ENCODE data around the gene ETF1.

Gene ETF1

DNA sequence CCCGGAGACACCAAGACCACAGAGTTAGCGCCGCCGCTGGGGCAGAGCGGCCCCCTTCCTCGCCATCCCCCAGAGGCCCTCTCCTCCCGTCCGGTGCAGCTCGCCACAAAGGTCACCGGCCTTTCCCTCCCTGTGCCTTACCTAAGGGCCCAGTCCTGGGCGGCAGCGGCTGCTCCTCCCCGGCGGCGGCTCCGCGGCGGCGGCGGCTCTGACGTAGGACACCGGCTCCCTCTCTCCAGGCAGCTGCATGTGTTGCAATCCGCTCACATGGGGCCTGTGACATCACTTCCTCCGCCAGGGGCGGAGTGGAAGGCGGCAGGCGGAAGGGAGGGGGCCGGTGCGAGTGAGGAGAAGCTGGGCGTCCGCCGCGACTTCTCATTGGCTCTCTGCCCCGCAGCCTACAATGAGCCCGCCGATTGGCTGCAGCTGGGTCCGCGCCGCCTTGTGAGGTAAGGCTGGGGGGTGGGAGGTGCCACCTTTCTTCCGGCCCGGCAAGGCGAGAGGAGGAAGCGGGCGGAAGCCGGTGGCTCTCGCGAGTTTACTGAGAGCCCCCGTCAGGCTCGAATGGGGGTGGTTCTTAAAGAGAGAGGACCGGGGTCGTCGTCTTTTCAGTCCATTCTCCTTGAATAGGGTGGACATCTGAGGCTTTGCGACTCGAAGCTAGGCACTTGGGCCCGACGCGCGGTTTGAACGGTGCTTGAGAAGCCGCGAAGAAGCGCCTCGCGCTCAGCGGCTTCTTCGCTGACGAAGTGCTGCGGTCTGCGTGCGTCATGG lies at the start of gene ETF1:
ETF1 (minus strand) TSS at position 281 of the 774 bp plus-strand sequence. CDS start 318 bp downstream, outside the sequence.
- peak within 1 kb of the TSS; percentile 97 for H3K4me3 ChIP-seq (ENCODE audit: low read length)
- TF ChIP-seq, protein P1, sequence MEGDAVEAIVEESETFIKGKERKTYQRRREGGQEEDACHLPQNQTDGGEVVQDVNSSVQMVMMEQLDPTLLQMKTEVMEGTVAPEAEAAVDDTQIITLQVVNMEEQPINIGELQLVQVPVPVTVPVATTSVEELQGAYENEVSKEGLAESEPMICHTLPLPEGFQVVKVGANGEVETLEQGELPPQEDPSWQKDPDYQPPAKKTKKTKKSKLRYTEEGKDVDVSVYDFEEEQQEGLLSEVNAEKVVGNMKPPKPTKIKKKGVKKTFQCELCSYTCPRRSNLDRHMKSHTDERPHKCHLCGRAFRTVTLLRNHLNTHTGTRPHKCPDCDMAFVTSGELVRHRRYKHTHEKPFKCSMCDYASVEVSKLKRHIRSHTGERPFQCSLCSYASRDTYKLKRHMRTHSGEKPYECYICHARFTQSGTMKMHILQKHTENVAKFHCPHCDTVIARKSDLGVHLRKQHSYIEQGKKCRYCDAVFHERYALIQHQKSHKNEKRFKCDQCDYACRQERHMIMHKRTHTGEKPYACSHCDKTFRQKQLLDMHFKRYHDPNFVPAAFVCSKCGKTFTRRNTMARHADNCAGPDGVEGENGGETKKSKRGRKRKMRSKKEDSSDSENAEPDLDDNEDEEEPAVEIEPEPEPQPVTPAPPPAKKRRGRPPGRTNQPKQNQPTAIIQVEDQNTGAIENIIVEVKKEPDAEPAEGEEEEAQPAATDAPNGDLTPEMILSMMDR (conservative IDR thresholded peaks at IDR 0.05; ENCODE audit: low read depth, low read length), result no peak
- DNase-seq (ENCODE audit: low read depth), result peak; percentile 98

DNA sequence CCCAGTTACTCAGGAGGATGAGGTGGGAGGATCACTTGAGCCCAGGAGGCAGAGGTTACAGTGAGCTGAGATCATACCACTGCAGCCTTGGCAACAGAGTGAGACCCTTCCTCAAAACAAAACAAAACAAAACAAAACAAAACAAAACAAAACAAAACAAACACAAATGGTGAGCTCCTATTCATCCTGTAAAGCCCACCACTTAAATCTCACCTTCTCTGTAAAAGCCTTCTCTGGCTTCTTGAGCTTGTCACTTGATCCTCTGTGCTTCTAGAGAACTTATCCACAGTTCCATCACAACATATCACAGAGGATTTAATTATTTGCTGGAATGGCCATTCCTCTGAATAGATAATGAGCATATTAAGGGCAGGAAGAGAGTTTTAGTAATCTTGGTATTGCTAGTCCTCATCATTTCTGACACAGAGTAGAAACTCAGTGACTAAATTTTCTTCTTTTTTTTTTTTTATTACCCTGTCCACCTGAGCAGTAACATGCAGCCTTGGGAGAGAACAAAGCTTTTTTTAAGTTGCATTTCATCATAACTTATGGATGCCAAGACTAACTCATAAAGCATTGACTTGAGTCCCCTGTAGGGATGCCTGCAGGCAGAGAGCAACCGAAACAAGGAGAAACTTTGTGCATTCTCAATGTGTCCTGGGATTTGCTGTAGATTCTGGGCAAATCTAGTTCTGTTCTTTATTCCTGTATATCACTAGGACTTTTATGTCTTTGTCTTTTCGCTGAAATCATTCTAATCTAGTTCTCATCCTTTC lies 45.2 kb upstream of the ETF1 start:
- TF ChIP-seq, protein P1 (conservative IDR thresholded peaks at IDR 0.05; ENCODE audit: low read depth, low read length), result no peak
- no peak overlapping the region for H3K4me3 ChIP-seq (ENCODE audit: low read length)
- no peak for DNase-seq (ENCODE audit: low read depth)

DNA sequence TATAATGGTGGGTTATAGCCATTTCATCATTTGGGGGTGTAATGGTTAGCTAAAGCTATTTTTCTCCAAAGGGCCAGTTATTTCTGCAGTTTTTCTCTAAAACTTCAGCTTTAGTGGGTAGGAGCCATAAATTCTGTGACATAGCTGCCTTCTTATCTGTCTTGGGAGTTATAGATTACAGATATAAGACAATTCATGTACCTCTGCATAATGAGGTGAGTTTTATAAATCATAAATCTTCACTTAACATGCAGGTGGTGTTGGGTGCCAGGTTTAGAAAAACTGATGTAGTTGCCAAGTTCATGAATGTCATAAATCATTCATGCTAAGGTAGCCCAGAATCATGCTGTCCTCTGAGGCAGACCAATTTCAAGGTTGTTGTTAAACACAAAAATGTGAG lies 42.1 kb upstream of the ETF1 start:
- DNase-seq (ENCODE audit: low read depth), result no peak
- H3K4me3 ChIP-seq (ENCODE audit: low read length), result no peak overlapping the region
- TF ChIP-seq, protein P1 (conservative IDR thresholded peaks at IDR 0.05; ENCODE audit: low read depth, low read length), result no peak

DNA sequence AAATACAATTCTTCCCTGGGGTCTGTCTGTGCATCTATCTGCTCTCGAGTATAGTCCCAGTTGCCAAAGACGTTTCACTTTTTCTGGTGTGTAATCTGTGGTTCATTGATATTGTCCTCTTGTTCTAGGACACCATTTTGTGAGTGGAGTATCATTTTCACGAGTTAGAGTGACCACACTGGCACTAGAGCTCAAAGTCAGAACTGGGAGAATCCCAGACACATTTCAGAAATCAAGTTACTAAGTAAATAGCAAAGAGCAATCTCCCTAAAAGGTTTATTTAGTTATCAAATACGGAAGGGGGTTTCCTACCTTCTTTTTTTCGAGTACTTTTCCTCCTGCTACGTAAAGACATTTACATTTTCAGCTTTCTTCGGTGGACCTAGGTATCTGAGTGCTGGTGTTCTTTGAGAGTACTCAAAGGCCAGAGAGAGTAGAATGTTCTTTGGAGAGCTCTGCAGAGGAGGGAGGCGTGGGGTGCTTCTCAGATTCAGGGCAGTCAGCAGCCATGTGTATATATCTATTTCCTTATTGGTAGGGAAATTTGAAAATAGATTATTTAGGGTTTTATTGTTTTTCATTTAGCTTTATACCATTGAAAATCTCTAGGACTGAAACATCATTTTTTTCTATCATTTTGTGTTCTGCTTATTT lies 41.1 kb upstream of the ETF1 start:
- DNase-seq (ENCODE audit: low read depth), result no peak

DNA sequence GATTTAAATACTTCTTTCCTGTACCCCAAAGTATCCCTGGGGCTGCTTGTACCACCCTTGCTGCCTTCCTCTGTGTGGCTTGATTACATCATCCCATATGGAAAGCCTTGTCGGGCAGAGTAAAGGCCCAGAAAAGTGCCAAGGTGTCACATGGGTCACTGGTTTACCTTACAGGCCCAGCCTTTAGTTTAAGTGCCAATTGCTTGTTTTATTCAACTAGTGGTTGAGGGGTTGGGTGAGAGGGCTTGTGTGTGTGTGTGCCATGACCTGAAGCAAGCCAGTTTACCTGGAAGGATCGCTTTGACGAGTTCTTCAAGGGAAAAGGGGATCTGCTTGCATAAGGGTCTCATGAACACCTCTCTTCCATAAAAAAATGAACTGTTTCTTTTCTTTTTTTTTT lies 39.9 kb upstream of the ETF1 start:
- DNase-seq (ENCODE audit: low read depth), result no peak
- no peak overlapping the region for H3K4me3 ChIP-seq (ENCODE audit: low read length)
- TF ChIP-seq, protein P1 (conservative IDR thresholded peaks at IDR 0.05; ENCODE audit: low read depth, low read length), result no peak

More for the DNA sequence above, 41.1 kb upstream of the ETF1 start:
- no peak overlapping the region for H3K4me3 ChIP-seq (ENCODE audit: low read length)
- TF ChIP-seq, protein P1 (conservative IDR thresholded peaks at IDR 0.05; ENCODE audit: low read depth, low read length), result no peak

DNA sequence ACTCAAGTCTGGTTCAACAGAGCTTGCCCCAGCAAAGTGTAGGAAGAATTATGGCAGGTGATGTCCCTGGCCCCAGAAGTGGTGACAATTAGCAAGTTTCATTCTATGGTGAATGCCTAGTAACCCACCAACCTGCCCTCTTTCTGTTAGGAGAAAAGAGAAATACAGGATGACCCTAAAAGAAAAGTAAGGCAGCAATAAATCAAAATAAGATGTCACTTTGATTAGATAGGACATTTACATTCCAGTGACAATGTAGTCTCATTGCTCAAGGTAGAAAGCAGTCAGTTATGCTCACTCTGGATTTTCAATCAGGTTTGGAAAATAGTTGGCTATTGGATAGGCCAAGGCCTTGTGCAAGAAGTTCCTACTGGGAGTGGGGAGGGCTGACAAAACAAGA lies 37.7 kb upstream of the ETF1 start:
- no peak for DNase-seq (ENCODE audit: low read depth)
- TF ChIP-seq, protein P1 (conservative IDR thresholded peaks at IDR 0.05; ENCODE audit: low read depth, low read length), result no peak
- H3K4me3 ChIP-seq (ENCODE audit: low read length), result no peak overlapping the region
